H54 (cell line): ENCODE measurements around the gene BAG3.
"Not testable (repeated sequence)": the region's sequence is repeated elsewhere in the genome, so short reads cannot be mapped to it uniquely, and the experiment has no call there.

ENCODE experiments used
- DNase-seq: peaks from one replicate; pipeline ENCODE4 v3.0.0; 2011; ENCODE audit warnings: low spot score, mixed read lengths; ENCODE audit not compliant: insufficient read length
- FAIRE-seq: peaks from 3 replicates; lab custom pipeline; 2011; peaks lifted over from hg19 to GRCh38; lab: Jason Lieb, UNC
- POLR2A ChIP-seq: IDR thresholded peaks from 2 replicates; pipeline ENCODE4 v1.6.1; 2011; ENCODE audit warnings: low read depth, mild to moderate bottlenecking, low read length

The BAG3 gene

DNA sequence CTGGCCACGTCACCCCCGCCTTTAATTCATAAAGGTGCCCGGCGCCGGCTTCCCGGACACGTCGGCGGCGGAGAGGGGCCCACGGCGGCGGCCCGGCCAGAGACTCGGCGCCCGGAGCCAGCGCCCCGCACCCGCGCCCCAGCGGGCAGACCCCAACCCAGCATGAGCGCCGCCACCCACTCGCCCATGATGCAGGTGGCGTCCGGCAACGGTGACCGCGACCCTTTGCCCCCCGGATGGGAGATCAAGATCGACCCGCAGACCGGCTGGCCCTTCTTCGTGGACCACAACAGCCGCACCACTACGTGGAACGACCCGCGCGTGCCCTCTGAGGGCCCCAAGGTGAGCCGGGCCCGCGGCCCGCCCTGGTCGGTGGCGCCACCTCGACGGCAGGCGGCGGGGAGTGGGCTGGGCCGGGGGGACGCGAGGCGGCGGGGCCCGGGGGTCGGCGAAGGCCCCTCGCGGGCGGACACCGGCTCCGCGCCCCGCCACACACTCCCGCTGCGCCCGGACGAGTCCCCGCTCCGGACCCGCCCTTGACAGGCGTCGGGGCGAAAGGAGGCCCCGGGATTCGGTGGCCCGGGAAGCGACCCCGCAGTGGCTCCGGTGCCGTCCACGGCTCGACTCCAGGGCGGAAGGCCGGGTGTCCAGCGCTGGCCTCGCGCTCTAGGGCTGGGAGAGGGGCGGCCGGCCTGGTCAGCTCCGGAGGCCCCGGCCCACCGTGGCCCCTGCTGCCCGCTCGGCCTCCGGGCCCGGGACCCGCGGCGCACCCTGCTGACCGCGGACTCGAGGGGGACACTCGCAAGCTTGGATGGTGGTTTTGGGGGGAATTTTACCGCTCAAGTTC is 557 bp downstream of the BAG3 start:
- no peak for FAIRE-seq

DNA sequence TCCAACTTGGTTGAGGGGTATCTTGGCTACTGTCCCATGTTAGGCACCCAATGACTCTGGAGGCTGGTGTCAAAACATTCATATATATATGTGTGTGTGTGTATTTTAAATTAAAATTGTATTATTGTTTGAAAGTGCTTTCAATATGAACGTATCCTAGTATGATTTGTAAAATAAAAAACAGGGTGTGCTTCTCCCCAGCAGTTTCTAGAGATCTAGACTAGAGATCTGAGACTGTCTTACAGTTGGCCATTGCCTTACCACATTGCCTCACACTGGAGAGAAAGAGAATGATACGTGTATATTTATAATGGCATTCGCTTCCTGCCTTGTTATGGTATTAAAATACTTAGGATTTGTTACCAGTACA is 1.2 kb downstream of the BAG3 start:
- DNase-seq (no peak), FAIRE-seq (no peak)
- TF ChIP-seq POLR2A = no peak

More for the DNA sequence above, 557 bp downstream of the BAG3 start:
- DNase-seq = no peak
- TF ChIP-seq POLR2A = no peak; the same call in 1 of the 2 replicates

DNA sequence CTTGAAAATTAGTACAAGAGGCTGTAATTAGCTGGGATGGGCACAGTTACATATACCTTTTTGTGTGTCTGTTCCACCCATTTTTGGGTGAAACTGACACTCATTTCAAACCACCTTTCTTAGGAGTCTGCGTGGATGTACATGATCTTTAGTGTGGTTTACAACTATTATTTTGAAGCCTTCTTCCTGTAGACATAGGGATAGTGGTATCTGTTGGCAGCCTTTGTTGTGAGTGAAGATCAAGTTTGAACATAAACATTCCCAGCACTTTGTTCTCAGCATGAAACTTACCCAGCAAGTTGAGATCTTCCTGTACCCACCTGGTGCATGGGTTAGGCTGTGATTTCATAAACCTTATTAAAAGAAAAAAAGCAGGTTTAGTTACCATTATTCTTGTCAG is 2.0 kb downstream of the BAG3 start:
- TF ChIP-seq POLR2A = no peak
- no peak for FAIRE-seq
- no peak for DNase-seq

DNA sequence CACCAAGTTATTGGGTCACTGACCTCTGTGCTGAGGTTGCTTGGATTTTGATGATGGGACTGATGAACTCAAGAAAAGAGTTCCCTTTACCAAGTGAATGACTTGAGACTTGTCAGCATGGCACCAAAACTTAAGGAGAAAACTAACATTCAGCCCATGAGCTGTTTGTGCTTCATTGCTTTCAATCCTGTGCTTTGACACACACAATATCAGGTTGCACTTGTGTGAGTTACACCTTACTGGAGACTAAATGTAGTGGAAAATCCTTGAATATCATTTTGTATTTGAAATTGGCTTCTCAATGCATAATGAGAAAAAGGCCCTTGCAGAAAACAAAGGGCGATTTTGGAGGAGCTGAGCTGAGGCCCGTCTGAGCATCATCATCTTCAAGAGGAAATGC is 2.7 kb downstream of the BAG3 start:
- DNase-seq = no peak
- no peak for TF ChIP-seq POLR2A
- FAIRE-seq = no peak

DNA sequence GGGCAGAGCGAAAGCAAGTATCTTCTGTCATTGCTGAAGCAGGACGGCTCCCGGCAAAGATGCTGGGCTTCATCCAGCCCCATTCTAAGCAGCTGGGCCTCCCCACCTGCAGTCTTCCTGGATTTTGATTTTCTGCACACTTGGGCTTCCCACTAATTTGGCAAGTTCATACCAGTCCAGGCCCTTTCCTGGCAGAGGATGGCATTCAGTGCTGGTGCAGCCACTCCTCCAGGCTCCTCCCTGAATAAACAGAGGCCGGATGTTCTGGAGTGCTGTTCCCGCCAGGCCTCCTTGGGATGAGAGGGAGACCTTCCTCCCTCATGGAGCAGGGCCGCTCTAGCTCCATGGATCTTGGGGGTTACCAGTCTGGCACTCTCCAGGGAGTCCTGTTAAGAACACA is 3.4 kb downstream of the BAG3 start:
- FAIRE-seq (no peak), DNase-seq (peak; percentile 51)
- no peak for TF ChIP-seq POLR2A

DNA sequence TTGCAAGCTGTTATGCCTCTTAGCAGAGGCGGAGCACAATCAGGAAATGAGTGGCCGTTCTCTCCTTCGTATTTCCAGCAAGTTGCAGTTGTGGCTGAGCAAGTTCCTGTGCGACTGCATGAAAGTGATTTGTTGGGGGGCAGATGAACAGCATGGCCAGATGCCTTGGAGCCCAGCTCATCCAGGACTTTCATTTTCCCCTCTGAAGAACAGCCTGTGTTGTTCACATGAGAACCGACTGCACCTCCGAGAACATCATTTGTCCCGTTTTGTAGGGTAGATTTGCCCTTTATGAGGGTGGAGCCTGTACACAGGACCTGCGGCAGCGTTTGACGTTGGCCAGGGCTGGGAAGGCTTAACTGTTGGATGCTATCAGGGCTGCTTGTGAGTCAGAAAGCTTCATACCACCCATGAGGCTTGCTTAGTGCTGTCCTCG is 4.4 kb downstream of the BAG3 start:
- peak; percentile 6 for FAIRE-seq
- DNase-seq = no peak
- TF ChIP-seq POLR2A = no peak

DNA sequence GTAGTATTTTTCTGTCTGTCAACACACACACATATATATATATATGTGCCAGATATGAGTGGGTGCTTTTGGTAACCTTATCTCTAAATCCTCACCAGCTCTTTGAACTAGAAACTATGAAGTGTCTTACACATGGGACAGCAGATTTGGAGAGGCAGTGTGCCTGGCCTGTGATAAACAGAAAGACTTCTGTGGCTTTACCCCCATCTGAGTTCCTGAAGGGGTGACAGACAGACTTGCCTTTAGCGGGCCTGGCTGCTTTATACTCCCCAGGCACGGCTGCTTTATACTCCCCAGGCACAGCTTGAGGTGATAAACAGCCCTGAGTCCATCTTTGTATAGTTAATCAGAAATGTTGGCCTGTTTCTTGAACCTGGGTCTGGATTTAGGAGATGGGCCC is 5.6 kb downstream of the BAG3 start:
- DNase-seq (no peak), FAIRE-seq (no peak)
- no peak for TF ChIP-seq POLR2A

DNA sequence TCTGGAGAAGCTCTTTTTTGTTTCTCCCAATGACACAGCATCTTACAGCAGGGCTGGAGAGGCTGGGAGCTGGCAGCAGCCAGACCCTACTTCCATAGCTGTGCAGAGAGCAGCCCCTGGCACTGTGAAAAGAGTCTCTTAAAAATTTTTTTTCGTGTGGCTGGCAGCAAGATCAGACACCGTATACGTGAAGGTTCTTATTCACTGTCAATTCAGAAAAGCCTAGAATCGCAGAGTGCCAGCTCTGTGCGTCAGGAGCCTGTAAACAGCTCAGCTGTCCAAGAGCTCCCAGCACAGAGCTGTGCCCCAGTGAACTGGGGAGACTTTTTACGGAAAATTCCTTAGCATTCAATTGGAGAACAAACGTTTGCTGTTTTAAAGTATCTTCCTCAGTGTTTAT is 6.5 kb downstream of the BAG3 start:
- no peak for DNase-seq
- FAIRE-seq = no peak

DNA sequence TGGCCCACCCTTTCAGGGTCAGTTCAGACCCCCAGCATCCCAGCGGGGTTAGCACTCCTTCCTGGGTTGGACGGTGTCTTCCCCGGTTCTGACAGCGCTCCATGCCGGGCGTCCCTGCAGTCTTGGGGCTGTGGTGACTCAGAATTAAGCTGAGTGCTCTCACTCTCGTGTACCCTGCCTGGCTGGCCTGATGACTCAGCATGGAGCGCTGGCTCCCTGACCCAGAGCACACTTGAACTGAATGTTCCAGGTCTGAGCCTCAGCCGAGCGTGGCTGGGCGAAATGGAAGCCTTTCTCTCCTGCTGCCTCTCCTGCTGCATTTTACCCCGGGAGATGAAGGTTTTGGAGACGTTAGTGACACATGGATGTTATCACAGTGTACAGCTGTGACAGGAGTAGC is 7.1 kb downstream of the BAG3 start:
- DNase-seq = peak; percentile 90
- FAIRE-seq = no peak
- TF ChIP-seq POLR2A = 0 out of 2 replicates have a peak, but pooled peaks have one; percentile 20

More for the DNA sequence above, 6.5 kb downstream of the BAG3 start:
- TF ChIP-seq POLR2A = no peak

DNA sequence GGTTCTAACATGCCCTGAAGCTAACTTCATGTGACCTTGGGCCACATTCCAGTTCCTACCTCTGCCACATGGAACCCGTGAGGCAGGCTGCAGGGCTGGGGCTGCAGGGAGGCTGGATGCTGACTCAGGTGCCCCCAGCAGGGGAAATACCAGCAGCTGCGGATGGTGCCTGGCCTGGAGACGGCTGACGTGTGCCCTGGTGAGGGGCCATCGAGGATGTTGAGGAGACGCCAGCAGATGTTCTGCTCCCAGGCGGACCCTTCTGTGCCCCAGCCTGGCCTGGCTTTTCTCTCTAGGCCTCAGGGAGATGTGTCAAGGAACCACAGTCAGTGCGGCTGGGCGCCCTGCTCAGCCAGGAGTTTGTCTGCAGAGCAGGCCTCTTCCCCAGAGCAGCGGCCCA is 8.8 kb downstream of the BAG3 start:
- DNase-seq = no peak
- TF ChIP-seq POLR2A = no peak
- no peak for FAIRE-seq

DNA sequence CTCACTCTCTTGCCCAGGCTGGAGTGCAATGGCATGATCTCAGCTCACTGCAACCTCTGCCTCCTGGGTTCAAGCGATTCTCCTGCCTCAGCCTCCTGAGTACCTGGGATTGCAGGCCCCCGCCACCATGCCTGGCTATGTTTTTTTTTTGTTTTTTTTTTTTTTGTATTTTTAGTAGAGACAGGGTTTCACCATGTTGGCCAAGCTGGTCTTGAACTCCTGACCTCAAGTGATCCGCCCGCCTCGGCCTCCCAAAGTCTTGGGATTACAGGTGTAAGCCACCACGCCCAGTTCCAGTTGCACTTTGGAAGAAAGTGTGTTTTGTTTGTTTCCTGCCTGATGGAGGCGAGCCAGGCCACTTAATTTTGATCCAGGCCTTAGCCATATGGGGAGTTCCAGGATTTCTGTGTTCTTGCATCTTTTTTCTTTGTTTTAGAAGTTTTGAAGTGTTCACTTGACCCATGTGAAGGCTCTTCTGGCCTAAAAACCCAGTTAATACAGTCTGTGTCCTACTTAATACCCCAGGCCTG is 11.0 kb downstream of the BAG3 start:
- not testable (repeated sequence) for DNase-seq, FAIRE-seq

DNA sequence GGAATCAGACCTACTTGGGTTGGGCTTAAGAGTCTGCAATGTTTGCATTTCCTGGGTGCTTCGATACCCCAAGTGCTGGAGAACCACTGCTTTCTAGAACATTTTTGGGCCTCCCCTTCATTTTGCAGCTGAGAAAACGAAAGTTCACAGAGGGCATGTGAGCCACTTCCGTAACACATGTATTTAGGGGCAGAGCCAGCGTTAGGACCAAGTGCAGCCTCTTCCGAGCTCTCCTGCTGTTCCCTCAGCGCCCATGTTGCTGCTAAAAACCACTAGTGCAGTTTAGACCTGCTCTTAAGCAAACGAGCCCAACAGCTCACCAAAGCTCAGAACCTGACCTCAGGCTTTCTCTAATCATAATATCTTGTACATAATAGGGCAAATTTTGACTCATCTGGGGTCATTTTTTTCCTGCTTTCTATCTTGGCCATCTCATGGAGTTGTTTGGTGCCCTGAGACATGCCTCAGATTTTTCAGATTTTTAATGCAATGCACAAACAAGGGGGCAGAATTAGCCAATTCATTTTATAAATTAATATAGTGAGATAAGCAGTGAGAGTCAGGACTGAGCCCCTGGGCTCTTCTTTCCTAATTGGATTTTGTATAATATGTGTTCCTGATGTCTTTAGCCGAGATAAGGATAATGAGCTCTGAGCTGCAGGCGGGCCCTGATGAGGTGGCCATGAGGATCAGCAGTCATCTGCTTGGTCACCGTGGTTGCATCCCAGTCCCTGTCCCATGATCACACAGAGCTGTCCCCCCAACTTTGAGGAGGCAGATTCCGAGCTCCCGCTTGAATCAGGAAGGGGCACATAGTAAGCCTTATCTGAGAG is 12.9 kb downstream of the BAG3 start:
- TF ChIP-seq POLR2A = no peak
- FAIRE-seq (no peak), DNase-seq (no peak)

DNA sequence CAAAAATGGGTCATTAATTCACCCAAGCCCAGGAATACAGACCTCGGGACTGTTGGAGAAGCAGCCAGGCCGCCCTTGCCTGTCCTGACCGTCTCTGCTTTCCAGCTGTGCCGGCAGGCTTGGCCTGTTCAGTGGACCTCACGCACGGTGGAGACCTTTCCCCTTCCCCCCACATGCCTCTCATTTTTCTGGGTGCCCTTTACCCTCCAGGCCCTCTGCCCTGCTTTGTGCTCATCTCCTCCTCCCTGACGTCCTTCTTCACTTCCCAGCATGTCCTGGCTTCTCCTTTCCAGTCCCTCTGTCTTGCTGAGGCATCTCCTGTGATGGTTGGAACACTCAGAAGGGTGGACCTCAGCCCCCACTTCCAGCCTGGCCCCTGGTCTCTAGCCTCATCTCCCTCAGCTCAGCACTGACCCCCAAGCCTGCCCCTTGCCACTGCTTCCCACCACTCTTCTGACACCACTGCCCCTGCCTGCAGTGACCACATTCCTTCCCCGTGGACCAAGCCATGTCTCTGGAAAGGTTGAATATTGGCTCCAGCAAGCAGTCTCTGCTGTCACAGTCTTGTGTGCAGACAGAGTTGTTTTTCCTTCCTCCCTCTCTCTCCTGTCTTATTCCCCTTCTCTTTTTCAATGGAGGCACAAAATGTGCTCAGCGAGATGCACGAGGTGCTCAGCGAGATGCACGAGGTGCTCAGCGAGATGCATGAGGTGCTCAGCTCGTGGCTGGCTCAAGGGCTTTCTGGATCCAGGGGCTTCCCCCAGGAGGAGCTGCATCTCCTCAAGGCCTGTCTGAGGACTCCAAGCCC is 14.9 kb downstream of the BAG3 start:
- FAIRE-seq = no peak
- TF ChIP-seq POLR2A = no peak
- DNase-seq = no peak
